Neural progenitor cell (in vitro differentiated cells): ENCODE results near the gene NPW. TPM values are rescaled to one million over a fixed set of nuclear protein-coding genes. Genes with fewer than 3 reads are reported as not detected.

Source experiments
- DNase-seq: peaks from one replicate; pipeline ENCODE4 v3.0.0-alpha.2; 2016; ENCODE audit warnings: low spot score
- H2AFZ ChIP-seq: fragments of 200-600 bp; sonication (generic); replicated peaks from 2 replicates; pipeline ENCODE4 v1.6.1; 2016; ENCODE audit warnings: antibody characterized with exemption
- H3F3A ChIP-seq: fragments of 200-600 bp; sonication (generic); 2 replicates; pipeline ENCODE4 v1.6.1; 2016; ENCODE audit warnings: antibody characterized with exemption, low read depth
- H3K27ac ChIP-seq: fragments of 200-600 bp; sonication (generic); 2 replicates; pipeline ENCODE4 v1.5.1; 2016; ENCODE audit warnings: mild to moderate bottlenecking
- H3K27me3 ChIP-seq: fragments of 200-600 bp; sonication (generic); 2 replicates; pipeline ENCODE4 v1.6.1; 2016; ENCODE audit warnings: mild to moderate bottlenecking, moderate library complexity
- H3K36me3 ChIP-seq: fragments of 200-600 bp; sonication (generic); 2 replicates; pipeline ENCODE4 v1.5.1; 2016
- H3K4me1 ChIP-seq: fragments of 200-600 bp; sonication (generic); 2 replicates; pipeline ENCODE4 v1.6.1; 2016; ENCODE audit warnings: mixed run types
- H3K4me2 ChIP-seq: fragments of 200-600 bp; sonication (generic); 2 replicates; pipeline ENCODE4 v1.6.1; 2016
- H3K4me3 ChIP-seq: fragments of 200-600 bp; sonication (generic); 2 replicates; pipeline ENCODE4 v1.5.1; 2016
- H3K79me2 ChIP-seq: fragments of 200-600 bp; sonication (generic); 2 replicates; pipeline ENCODE4 v1.6.1; 2016; ENCODE audit warnings: low read depth
- H3K9ac ChIP-seq: fragments of 200-600 bp; sonication (generic); 2 replicates; pipeline ENCODE4 v1.6.1; 2016
- H3K9me3 ChIP-seq: fragments of 200-600 bp; sonication (generic); 2 replicates; pipeline ENCODE4 v1.5.1; 2016; ENCODE audit warnings: low read depth
- H4K20me1 ChIP-seq: fragments of 200-600 bp; sonication (generic); 2 replicates; pipeline ENCODE4 v1.6.1; 2016; ENCODE audit warnings: low read depth
- H3K27ac Mint-ChIP-seq: 3 replicates; pipeline ENCODE4 v1.8.0; 2021; ENCODE audit warnings: mixed read lengths
- H3K27me3 Mint-ChIP-seq: 2 replicates; pipeline ENCODE4 v1.8.0; 2022; ENCODE audit warnings: low read depth, mild to moderate bottlenecking, inconsistent platforms, moderate library complexity, mixed read lengths; ENCODE audit not compliant: insufficient read depth
- H3K36me3 Mint-ChIP-seq: 3 replicates; pipeline ENCODE4 v1.8.0; 2021; ENCODE audit warnings: mixed read lengths
- H3K4me1 Mint-ChIP-seq: 3 replicates; pipeline ENCODE4 v1.8.0; 2021; ENCODE audit warnings: mixed read lengths
- H3K4me3 Mint-ChIP-seq: 3 replicates; pipeline ENCODE4 v1.8.0; 2021; ENCODE audit warnings: mild to moderate bottlenecking, moderate library complexity, mixed read lengths
- H3K9me3 Mint-ChIP-seq: 3 replicates; pipeline ENCODE4 v1.8.0; 2020; ENCODE audit warnings: mixed read lengths
- CTCF ChIP-seq: fragments of 200-600 bp; sonication (generic); IDR thresholded peaks from 2 replicates; pipeline ENCODE4 v1.5.1; 2017; ENCODE audit warnings: antibody characterized with exemption, mild to moderate bottlenecking
- EZH2 ChIP-seq: fragments of 200-600 bp; sonication (generic); IDR thresholded peaks from 2 replicates; pipeline ENCODE4 v1.6.1; 2017; ENCODE audit warnings: antibody characterized with exemption, mild to moderate bottlenecking, moderate library complexity
- EZH2phosphoT487 ChIP-seq: fragments of 200-600 bp; sonication (generic); IDR thresholded peaks from 2 replicates; pipeline ENCODE4 v1.6.1; 2017; ENCODE audit warnings: antibody characterized with exemption
- total RNA-seq: library from RNA; depleted of rRNA; stranded (reverse); fragments of >200 nt; gene quantifications from 2 replicates; pipeline ENCODE4 v1.2.3, GENCODE V29; 2015; ENCODE audit warnings: low replicate concordance

The NPW gene
- total RNA-seq, 1 donor from 2014 or later, result not detected

- no peaks in the 10 kb centered on the region for H3K36me3 ChIP-seq
Measured at GRCh38 chr16:2054543-2055245, 35.1 kb downstream of the NPW start.

GRCh38 chr16:2056077-2056476 lies 36.5 kb downstream of the NPW start:
- H3F3A ChIP-seq, result peaks cover 11% of the 10 kb centered on the region
- Mint-ChIP-seq H3K4me3 (no peak overlapping the region), H3K9me3 (no peaks in the 10 kb centered on the region), H3K27me3 (peaks cover 2% of the 10 kb centered on the region), H3K27ac (no peak overlapping the region), H3K4me1 (peaks cover 11% of the 10 kb centered on the region), H3K36me3 (peaks cover 2% of the 10 kb centered on the region)
- no peak overlapping the region for H3K9ac ChIP-seq
- H3K27me3 ChIP-seq, result no peaks in the 10 kb centered on the region
- no peaks in the 10 kb centered on the region for H3K36me3 ChIP-seq
- no peaks in the 10 kb centered on the region for H3K79me2 ChIP-seq
- no peak overlapping the region for H3K4me3 ChIP-seq
- H3K27ac ChIP-seq, result no peak overlapping the region
- peaks cover 7% of the 10 kb centered on the region for H3K4me1 ChIP-seq
- no peak for TF ChIP-seq EZH2
- no peaks in the 10 kb centered on the region for H4K20me1 ChIP-seq
- no peak overlapping the region for H3K4me2 ChIP-seq
- H3K9me3 ChIP-seq, result no peaks in the 10 kb centered on the region
- no peak overlapping the region for H2AFZ ChIP-seq
- no peak for DNase-seq

More at GRCh38 chr16:2054543-2055245, 35.1 kb downstream of the NPW start:
- H3K27ac ChIP-seq, result no peak overlapping the region
- DNase-seq, result no peak
- H4K20me1 ChIP-seq, result no peaks in the 10 kb centered on the region
- Mint-ChIP-seq H3K4me3 (no peak overlapping the region), H3K27ac (no peak overlapping the region), H3K27me3 (no peaks in the 10 kb centered on the region), H3K4me1 (peaks cover 11% of the 10 kb centered on the region), H3K9me3 (no peaks in the 10 kb centered on the region), H3K36me3 (peaks cover 4% of the 10 kb centered on the region)
- H3K4me1 ChIP-seq, result peaks cover 7% of the 10 kb centered on the region
- TF ChIP-seq EZH2 (no peak), EZH2phosphoT487 (no peak), CTCF (no peak)
- H3F3A ChIP-seq, result peaks cover 11% of the 10 kb centered on the region
- H3K79me2 ChIP-seq, result no peaks in the 10 kb centered on the region
- no peaks in the 10 kb centered on the region for H3K27me3 ChIP-seq
- H3K9ac ChIP-seq, result no peak overlapping the region
- no peak overlapping the region for H2AFZ ChIP-seq
- no peak overlapping the region for H3K4me2 ChIP-seq
- no peak overlapping the region for H3K4me3 ChIP-seq
- H3K9me3 ChIP-seq, result no peaks in the 10 kb centered on the region

GRCh38 chr16:2056681-2057407 lies 37.3 kb downstream of the NPW start:
- Histone ChIP-seq H3K79me2 (no peaks in the 10 kb centered on the region), H3K36me3 (no peaks in the 10 kb centered on the region), H3K4me2 (no peak overlapping the region), H3K27ac (no peak overlapping the region), H3K4me3 (no peak overlapping the region), H3K9me3 (no peaks in the 10 kb centered on the region), H3K4me1 (peaks cover 7% of the 10 kb centered on the region), H4K20me1 (no peaks in the 10 kb centered on the region), H3K9ac (no peak overlapping the region), H3F3A (peaks cover 11% of the 10 kb centered on the region), H3K27me3 (no peaks in the 10 kb centered on the region), H2AFZ (no peak overlapping the region)
- no peak overlapping the region for H3K4me3 Mint-ChIP-seq
- TF ChIP-seq EZH2phosphoT487 (no peak), CTCF (peak; percentile 37), EZH2 (no peak)
- peaks cover 11% of the 10 kb centered on the region for H3K4me1 Mint-ChIP-seq
- peaks cover 2% of the 10 kb centered on the region for H3K36me3 Mint-ChIP-seq
- peak; percentile 59 for DNase-seq
- H3K9me3 Mint-ChIP-seq, result no peaks in the 10 kb centered on the region
- no peak overlapping the region for H3K27ac Mint-ChIP-seq
- H3K27me3 Mint-ChIP-seq, result peaks cover 2% of the 10 kb centered on the region

- no peaks in the 10 kb centered on the region for H3K36me3 ChIP-seq
- no peak overlapping the region for H3K27ac Mint-ChIP-seq
Measured at GRCh38 chr16:2057438-2057837, 37.9 kb downstream of the NPW start.

More at GRCh38 chr16:2057438-2057837, 37.9 kb downstream of the NPW start:
- H3K27me3 ChIP-seq, result no peaks in the 10 kb centered on the region
- no peak for DNase-seq
- no peak overlapping the region for H3K4me2 ChIP-seq
- no peak overlapping the region for H2AFZ ChIP-seq
- Mint-ChIP-seq H3K36me3 (peaks cover 2% of the 10 kb centered on the region), H3K9me3 (no peaks in the 10 kb centered on the region), H3K4me1 (peaks cover 11% of the 10 kb centered on the region), H3K27me3 (peaks cover 2% of the 10 kb centered on the region), H3K4me3 (no peak overlapping the region)
- no peaks in the 10 kb centered on the region for H3K9me3 ChIP-seq
- H3K27ac ChIP-seq, result no peak overlapping the region
- no peak overlapping the region for H3K9ac ChIP-seq
- H3K79me2 ChIP-seq, result no peaks in the 10 kb centered on the region
- H3K4me3 ChIP-seq, result no peak overlapping the region
- peaks cover 11% of the 10 kb centered on the region for H3F3A ChIP-seq
- H3K4me1 ChIP-seq, result peaks cover 7% of the 10 kb centered on the region
- TF ChIP-seq CTCF (no peak), EZH2phosphoT487 (no peak), EZH2 (no peak)
- H4K20me1 ChIP-seq, result no peaks in the 10 kb centered on the region
